ENCODE measurements around the gene IL17B.

Gene IL17B

DNA sequence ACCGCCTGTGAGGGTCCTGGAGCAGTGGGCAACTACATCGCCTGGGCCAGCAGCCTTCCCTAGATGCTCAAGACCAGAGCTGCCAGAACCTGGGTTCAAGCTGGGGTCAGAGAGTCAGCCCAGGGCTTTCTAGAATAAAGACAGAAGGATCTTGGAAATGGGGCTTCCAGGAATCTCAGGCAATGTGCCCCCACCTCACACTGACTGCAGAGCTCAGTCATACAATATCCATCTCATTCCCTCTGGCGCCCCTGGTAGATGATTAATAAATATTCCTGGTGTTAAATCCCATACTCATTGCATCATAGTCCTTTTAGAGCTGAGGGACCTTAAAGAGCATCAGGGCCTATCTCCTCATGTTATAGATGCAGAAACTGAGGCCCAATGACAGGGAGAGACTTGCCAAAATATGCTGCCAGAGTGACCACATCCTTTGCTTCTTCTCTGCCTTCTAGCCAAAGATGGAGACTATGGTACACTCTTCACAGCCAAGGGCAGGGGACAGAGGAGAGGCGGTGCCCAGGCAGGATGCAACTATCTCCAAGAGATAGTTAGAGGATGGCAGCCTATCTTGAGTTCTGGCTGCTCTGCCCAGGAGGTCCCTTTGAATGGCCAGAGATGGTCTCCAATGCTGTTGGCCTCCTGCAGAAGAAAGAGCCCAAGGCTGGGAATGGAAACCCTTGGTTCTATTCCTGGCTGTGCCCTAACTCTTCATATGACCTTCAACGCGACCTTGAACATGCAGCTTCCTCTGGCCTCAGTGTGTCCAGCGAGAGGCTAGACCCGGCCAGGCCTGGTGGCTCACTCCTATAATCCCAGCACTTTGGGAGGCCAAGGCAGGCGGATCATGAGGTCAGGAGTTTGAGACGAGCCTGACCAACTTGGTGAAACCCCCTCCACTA is 36.2 kb upstream of the IL17B start:
- no peak overlapping the region for H3K4me3 ChIP-seq (ENCODE audit: low read depth, low read length)

DNA sequence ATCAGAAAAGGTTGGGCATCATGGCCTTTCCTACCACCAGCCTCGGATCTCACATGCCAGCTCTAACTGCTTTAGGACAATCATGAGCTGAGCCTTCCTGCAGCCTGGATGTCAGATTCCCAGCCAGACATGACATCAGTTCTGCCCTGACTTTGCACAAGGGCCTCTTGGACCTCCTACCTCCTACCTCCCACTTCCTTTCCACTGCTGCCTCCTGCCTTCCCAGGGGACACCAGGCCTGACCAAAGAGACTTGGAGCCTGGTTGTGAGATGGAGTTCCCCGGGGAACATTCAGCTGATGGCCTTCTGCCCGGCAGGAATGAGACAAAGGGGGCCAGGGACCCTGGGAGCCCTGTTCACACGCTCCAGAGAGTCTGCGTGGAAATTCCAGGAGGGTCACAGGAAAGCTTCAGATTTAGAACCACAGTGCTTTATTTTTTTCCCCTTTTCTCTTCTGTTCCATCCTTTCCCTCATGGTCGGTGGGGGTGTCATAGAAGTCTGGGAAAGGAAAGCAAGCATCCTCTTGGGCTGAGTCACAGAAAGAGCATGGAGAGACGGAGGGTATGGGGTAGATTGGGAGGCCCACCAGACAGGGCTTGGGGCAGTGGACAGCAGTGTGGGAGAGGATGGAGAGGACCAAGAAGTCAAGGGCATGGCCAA is 35.4 kb upstream of the IL17B start:
- H3K4me3 ChIP-seq (ENCODE audit: low read depth, low read length) = no peak overlapping the region

DNA sequence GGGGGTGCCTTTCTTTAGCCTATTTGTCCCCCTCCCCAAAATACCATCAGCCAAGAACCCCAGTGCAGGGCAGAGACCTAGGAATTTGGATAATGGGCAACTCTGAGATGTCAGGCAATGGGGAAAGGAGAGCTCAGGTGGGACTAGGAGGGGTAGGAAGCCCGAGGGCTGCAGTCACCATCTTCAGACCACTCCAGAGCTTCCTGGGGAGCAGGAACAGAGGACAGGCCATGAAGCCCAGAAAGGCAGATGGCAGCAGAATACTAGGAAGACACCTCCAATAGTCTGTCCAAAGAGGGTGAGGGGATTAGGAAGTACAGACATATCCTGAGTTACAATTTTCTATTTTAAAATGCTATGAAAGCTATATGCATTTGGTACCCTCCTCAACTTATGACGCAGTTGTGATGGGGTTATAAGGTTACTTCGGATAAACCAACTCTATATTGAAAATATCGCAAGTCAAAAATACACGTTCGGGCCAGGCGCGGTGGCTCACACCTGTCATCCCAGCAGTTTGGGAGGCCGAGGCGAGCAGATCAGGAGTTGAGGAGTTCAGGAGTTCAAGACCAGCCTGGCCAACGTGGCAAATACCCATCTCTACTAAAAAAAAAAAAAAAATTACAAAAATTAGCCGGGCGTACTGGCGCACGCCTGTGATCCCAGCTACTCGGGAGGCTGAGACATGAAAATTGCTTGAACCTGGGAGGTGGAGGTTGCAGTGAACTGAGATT is 34.6 kb upstream of the IL17B start:
- no peak overlapping the region for H3K4me3 ChIP-seq (ENCODE audit: low read depth, low read length)

DNA sequence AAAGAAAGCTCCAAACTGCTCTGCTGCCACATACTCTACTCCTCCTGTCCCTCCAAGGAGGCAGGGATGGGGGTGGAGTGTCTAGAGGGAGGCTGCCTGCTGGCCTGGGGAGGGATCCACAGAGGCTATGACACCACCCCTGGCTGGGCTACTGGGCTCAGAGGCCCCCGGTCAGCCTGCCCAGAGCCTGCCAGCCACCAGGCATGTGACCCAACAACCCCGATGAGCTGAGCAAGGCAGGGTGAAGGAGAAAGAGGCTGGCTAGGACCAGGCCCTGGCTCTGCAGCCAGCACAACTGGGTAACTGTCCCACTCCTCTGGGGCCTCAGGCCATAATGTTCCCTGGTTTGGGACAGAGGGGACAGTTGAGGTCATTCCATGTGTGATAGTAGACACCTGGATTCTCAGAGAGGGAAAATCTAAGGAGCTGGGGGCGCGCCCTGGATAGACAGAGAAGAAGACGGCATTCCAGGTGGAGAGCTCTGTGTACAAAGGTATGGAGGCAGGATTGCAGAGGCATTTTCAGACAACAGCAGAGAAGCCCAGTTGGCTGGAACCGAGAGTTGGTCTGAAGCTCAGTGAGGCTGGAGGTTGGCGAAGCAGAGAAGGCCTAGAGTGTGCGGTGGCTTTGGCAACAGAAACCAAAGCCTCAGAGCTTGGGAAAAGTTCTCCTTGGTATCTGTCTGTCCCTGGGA is 33.8 kb upstream of the IL17B start:
- H3K4me3 ChIP-seq (ENCODE audit: low read depth, low read length) = no peak overlapping the region

DNA sequence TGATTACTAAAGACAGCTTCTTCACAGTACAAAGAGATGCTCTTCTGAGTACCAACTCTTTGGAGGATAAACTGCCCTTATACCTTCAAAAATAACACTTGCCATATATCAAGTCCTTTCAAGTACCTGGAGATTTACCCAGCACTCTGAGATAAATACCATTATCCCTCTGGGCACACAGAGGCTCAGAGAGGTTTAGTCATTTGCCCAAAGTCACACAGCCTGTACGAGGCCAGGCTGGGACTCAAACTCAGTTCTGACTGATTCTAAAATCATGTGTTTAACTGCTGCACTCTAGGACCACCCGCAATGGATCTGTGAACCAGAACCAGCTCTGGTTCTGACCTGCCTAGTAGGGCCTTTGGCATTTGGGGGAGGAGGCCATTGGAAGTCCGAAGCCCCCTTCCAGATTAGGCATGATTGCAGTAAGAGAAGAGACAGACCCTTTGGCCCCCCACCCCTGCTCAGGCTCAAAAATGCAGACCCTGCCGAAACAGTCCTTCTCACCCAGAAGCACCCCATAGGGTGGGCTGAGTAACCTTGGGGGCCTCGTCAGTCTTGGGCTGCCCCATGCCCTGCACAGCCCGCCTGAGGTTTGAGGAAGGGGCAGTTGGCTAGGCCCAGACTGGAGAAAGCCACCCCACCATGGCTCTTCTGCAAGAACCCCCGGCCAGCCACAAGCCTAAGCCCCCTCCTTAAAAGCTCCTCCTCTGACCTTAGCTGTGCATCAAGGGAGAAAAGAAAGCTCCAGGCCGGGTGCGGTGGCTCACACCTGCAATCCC is 32.8 kb upstream of the IL17B start:
- H3K4me3 ChIP-seq (ENCODE audit: low read depth, low read length) = no peak overlapping the region

DNA sequence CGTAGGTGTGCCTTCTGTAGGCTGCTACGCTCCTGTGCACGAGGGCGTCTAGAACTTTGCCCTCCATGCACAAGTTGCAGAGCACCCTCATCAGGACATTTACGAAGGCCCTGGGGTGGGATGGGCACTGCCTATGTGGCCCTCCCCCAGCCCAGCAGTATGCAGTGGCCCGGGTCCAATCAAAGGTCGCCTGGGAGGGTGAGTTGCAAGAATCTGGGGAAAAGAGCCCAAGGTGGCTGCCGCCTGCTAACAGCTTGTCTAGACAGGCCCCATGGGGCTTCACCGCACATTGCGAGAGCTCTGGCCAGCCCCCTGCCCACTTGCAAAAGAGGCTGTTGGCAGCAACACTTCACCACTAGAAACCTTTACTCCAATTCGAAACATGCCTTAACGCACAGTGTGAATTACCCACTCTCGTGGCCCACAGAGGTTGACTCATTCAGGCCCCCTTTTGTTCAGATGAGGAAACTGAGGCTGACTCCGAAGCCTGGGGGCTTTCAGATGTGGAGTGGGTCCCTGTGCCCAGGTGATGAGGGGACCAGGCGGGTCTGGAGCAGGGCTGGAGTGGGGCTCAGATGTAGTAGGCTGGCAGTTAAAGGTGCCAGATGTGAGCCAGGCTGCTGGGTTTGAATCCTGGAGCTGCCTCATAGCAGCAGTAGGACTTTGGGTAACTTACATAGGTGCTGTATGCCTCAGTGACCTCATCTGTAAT is 31.8 kb upstream of the IL17B start:
- no peak overlapping the region for H3K4me3 ChIP-seq (ENCODE audit: low read depth, low read length)

DNA sequence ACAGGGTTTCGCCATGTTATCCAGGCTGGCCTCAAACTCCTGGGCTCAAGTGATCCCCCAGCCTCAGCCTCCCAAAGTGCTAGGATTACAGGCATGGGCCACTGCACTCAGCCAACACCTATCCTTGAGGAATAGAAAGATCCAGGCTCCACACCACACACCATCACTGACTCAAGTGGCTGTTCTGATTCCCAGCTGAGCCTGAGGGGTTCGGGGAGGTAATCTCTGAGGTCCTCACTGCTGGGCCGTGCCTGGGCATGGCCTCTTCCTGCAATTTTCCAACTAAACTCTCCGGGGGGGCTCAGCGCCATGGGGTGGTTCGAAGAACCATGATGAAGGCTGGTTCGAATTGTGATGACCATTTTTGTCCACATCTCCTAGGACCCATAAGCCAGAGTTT is 31.0 kb upstream of the IL17B start:
- no peak overlapping the region for H3K4me3 ChIP-seq (ENCODE audit: low read depth, low read length)

DNA sequence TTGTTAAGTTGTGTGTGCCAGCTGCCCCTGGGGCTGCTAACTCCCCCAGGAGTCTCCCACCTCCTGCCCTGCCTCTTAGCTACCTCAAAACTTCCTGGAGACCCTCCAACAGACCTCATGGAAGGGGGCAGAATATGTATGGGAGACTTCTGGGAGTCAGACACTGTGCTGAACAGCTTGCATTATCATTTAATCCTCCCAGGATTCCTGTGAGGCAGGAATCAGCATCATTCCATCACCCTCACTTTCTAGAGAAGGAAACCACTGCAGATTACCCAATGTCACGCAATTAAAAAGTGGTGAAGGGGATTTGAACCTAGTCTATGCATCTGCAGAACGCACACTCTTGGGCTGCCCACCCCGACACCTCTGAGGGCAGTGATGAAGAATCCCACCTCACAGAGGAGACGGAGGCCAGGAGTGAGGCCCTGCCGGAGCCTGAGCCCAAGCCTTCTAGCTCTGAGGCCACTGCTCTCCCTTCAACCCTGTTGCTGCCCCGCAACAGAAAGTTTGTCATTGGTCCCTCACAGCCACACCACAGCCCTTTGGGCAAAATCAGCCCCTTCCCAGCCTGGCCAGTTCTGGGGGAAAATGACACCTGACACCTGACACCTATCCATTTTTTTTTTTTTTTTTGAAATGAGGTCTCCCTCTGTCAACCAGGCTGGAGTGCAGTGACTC is 30.3 kb upstream of the IL17B start:
- H3K4me3 ChIP-seq (ENCODE audit: low read depth, low read length) = no peak overlapping the region

DNA sequence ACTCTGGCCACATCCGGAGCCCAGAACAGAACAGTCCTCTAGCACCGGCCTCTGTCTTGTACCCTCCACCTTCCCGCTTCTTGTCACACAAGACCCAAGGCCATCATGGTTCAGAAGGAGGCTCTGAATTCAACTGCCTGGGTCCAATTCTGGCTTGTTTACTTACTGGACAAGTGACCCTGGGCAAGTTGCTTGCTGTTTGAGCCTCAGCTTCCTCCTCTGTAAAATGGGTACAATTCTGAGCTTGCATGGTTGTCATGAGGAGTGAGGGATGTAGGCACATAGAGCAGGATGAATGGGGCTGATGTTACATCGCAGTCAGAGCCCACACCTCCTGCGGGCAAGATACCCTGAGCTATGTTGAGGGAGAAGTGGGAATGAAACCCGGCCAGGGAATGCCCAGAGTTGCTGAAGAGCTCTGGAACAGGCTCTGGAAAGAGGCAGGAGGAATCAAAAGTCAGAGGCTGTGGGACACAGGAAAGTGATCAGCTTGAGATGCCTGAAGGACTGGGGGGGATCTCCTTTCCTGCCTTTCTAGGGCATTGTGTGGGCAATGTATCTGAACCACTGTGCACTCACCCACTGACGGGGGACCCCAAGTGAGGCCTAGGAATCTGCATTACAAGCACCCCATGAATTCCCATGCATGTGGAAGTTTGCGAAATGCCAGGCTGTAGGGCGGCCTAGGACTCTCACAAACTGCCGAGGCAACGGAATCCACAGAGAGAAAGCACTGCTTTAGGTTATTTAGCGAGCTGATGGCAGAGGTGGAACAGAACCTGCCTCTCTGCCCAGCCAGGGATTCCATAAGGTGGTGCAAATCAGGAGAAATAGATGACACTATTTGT is 29.4 kb upstream of the IL17B start:
- no peak overlapping the region for H3K4me3 ChIP-seq (ENCODE audit: low read depth, low read length)

DNA sequence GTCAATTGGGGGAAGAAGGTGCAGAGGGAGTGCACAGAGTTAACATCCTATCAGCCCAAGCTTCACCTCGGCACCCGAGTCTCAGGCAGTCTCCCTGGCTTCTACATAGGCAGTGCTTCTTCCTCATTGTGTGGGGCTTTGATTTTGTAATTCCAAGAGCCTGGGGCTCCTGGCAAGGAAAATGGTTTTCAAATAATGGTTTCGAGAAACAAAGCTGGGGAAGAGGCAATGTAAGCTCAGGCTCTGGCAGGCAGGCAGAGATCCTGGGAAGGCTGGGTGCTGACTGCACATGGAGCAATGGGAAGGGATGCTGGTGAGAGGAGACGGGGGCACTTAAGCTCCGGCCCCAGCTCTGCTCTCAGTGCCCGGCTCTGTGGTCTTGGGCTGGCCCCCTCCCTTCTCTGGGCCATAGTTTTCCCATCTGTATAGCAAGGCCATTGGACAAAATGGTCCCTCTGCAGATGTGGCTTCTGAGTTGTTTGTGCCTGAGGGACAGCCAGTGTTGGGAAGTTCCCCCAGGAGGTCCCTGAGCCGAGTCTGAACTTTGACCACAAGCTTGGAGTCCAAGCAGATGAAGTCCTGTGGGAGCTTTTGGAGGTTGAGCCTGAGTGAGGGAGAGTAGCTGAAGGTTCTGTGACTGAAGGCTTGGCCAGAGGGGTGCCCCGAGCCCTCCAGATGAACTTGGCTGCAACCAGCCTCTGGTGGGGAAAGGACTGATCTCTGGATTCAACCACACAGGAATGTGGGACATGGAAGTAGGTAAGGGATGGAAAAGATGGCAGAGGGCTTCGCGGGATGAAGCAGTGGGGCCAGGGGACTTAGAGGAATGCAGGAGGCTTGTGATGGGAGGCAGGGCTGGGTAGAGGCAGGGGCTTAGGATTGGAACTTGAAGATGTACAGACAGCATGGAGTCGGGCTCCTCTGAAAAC is 28.5 kb upstream of the IL17B start:
- no peak overlapping the region for H3K4me3 ChIP-seq (ENCODE audit: low read depth, low read length)

DNA sequence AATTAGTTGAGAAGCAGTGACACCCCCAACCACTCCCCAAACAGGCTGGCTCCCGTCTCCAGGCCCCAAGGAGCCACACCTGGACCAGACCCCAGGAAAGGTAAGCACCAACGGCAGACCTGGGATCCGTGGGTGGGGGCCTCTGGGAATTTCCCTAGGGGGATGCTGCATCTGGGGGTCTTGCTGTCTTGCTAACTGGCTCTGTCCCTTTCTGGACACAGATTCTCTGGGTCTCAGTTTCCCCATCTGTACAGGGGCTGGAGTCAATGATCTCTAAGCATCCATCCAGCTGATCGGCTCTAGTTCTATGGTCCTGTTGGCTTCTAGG is 27.9 kb upstream of the IL17B start:
- no peak overlapping the region for H3K4me3 ChIP-seq (ENCODE audit: low read depth, low read length)

DNA sequence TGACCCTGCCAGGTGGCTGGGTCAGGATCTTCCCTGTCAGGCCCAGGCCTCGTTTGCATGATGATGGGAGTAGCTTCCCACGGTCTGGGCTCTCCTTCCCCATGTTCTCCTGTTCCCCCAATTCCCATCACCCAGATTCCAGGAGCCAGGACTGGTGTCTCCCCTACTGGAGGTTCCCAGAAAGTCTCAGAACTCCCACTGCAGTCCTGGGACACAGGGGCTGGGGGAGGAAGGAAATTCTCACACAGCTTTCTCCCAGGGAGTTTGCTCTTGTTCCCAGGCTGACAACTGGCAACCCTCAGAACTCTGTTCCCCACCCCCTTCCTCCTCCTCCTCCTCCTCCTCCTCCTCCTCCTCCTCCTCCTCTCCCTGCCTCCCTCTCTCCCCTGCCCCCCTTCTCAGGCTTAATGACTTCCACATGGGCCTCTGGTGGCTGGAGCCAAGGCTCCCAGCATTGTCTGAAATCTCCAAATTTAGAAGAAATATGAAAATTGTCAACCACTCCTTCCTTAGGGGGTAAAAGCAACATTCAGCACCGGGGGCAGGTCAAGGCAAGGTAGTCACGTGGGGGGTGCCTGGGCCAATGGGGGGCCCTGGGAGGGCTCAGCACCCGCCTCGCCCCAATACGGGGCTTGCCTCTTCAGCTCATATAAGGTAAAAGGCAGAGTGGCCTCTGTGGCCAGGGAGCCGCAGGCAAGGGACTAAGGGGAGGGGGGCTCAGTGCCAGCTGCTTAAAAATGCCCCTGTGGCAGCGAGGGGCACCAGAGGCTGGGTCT is 27.3 kb upstream of the IL17B start:
- no peak overlapping the region for H3K4me3 ChIP-seq (ENCODE audit: low read depth, low read length)

DNA sequence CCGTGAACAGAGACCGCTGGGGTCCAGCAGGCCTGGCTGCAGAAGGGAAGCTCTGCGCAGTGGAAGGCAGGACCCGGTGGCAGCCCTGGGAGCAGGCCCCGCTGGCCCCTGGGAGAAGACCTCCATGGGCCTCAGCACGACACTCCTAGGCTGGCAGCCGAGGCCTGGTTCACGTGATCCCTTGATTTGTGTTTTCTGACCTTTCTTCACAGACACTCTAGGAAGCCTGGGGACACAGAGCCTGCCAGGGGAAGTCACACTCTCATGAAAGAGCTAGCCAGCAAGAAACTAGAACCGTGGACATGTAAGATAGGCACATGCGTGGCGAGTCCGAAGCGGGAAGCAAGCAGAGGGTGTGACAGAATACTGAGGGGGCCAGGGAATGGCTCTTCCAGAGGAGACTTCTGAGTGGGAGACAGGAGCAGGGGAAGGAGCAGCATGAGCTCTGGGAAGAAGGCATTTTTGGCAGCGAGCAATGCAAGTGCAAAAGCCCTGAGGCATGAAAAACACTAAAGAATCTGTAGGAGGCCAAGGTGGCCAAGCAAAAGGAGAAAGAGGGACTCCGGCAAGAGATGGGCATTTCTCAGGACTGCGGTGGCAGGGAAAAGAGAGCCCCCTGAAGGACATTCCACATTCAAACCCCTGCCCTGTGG is 26.6 kb upstream of the IL17B start:
- H3K4me3 ChIP-seq (ENCODE audit: low read depth, low read length) = no peak overlapping the region

DNA sequence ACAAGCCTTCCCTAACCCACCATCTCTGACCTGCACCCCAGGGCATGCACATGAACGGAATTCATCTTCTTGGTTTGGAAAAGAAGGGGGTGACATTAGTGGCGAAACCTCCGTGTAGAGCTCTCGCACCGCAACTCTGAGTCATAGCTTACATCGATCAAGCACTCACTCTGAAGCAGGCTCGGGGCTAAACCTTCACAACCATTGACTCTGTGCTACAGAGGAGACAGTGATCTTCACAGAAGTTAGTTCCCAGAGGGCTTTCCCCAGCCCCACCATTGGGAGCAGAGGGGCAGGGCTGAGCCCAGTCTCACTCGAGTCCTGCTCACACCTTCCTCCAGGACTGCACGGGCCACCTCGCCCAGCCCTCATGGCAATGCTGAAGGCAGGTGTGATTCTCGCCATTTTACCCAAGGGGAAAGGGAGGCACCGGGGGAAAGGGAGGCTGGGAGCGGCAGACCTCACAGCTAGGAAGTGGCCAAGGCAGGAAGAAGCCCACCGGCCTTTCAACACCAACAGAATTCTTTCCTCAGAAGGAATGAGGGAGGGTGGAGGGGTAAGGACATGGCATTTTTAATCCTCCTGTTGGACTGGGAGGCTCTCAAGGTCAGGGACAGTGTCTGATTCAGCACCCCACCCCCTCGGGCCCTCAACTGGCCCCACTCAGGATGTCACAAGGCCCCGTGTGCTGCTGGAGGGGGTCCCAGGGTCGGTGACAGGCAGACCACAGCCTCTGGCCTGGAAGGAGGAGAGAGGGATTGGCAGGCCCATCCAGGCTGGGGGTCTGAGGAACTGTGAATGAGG is 25.9 kb upstream of the IL17B start:
- no peak overlapping the region for H3K4me3 ChIP-seq (ENCODE audit: low read depth, low read length)

Data from iPS-11a (cell line).